ENCODE results near the gene ZACN.

Gene ZACN

DNA sequence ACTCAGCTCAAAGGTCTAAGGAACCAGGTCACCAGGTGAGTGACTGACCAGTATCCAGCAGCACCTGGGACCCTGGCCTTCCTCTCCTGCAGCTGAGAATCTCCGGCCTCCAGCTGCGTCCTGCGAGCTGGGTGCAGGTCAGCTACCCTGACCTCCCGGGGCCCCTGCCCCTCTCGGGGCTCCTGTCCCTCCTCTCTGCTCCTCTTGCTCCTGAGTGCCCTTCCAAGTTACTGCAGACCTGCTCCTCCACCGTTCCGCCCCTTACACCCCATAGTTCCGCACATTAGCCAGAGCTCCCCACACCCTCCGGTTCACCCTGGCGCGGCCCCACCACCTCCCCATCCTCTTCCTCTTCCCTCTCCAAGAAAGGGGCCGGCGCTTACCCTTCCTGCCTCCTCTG, 51.5 kb downstream of the ZACN start:
- in situ Hi-C loops (cut with MboI; ENCODE audit: low sequenced_read_pairs): no loop called here

DNA sequence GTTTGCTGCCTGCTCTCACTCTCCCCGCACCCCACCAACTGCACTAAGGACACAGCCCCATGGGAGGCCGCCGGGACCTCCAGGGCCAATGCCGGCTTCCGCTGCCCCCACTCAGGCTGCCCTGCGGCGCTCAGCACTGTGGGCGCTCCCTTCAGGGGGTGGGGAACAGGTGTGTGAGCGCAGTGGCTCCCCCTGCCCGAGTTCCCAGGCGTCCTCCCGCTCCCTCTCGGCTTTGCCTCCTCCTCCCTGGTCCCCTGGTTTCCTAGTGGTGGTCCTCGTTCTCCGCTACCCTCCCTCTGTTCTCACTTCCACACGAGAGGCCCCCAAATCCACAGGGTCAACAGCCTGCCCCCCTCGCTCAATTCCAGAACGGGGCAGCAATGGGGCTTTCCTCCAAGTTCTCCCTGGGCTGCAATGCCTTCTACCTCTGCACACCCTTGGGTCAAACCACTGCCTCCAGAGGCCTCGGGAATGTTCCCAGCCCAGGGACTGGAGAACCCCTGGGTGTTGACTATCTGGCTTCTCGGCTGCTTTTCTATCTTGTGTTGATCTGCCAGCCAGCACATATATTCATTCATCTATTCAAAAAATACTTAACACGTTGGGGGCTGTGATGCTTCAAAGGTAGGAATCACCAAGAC, 52.2 kb downstream of the ZACN start:
- in situ Hi-C loops (cut with MboI; ENCODE audit: low sequenced_read_pairs): no loop called here

DNA sequence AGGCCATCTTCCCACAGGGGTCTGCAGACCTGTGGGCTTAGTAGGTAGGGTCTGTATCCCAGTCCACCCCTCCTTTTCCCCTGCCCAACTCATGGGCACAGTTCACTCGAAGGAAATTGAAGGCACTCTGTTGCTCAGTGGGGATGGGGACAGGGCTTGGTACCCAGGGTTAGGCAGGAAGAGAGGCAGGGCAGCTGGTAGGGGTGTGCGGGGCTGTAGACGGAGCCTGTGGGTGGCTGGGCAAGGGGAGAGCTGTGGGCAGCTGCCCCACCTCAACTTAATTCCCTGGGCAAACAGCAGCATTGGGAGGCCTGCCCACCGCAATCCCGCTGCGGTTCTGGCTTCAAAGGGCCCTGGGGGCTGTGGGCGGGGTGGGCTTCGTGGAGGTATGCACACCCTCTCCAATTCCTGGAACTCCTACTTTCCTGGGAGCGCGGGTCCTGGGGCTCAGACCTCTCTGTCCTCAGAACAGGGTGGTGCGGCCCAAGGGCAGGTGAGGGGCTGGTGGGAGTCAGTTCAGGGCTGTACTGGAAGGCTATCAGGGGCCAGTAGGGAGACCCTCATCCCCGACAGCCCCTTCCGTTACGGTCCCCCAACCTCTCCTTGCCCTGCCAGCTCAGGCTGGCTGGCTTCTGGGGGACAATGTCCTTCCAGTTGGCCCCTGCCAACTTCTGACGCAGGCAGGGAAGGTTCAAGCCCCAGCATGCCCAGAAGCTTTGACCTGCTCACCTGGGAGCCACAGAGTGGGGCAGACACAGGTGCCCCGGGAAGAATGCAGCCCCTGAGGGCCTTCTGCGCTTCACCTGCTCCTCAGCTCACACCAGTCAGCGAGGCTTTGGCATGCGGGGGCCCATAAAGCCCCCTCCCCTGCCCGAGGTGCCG, 53.0 kb downstream of the ZACN start:
- in situ Hi-C loops (cut with MboI; ENCODE audit: low sequenced_read_pairs): no loop called here
